ENCODE results near the gene RUSC2. TPM values are rescaled to one million over a fixed set of nuclear protein-coding genes. Genes with fewer than 3 reads are reported as not detected.

RUSC2 gene
- total and polyA plus RNA-seq, 2 of the 13 experiments (the other 11 are each of a cell fraction or from before 2014, with no cell fraction given) = 2.8 to 3.3 TPM

- peak; percentile 16; the same call in 1 of the 2 replicates for TF ChIP-seq ZNF317 (CRISPR knock-in tag; IDR thresholded peaks at IDR 0.05)
- 0 out of 2 replicates have a peak, but pooled peaks have one; percentile 39 for TF ChIP-seq ZNF468 (CRISPR knock-in tag; IDR thresholded peaks at IDR 0.05)
- no peak for TF ChIP-seq ZNF256 (CRISPR knock-in tag; conservative IDR thresholded peaks at IDR 0.05)
- no peak for TF ChIP-seq SRSF4 (IDR thresholded peaks at IDR 0.05; ENCODE audit: low read depth, low read length, poor library complexity, severe bottlenecking)
- no peak for TF ChIP-seq EHMT2 (IDR thresholded peaks at IDR 0.05; ENCODE audit: borderline replicate concordance, low read depth, low read length)
- TF ChIP-seq ZNF781 (CRISPR knock-in tag; IDR thresholded peaks at IDR 0.05; ENCODE audit: borderline replicate concordance, not compliant biosample characterization) = peak; percentile 3
- TF ChIP-seq SIN3A (IDR thresholded peaks at IDR 0.05; ENCODE audit: borderline replicate concordance, low read depth, low read length) = 0 out of 2 replicates have a peak, but pooled peaks have one; percentile 3
- peak; percentile 8; the same call in 1 of the 2 replicates for TF ChIP-seq ZNF121 (CRISPR knock-in tag; IDR thresholded peaks at IDR 0.05)
- TF ChIP-seq HMG20A (CRISPR knock-in tag; IDR thresholded peaks at IDR 0.05; ENCODE audit: borderline replicate concordance) = no peak
- TF ChIP-seq IRF9 (CRISPR knock-in tag; IDR thresholded peaks at IDR 0.05; ENCODE audit: borderline replicate concordance) = 0 out of 2 replicates have a peak, but pooled peaks have one; percentile 81
- no peak for TF ChIP-seq MEF2D (CRISPR knock-in tag; IDR thresholded peaks at IDR 0.05)
- TF ChIP-seq NFE2 (CRISPR knock-in tag; IDR thresholded peaks at IDR 0.05) = no peak
- TF ChIP-seq MYPOP (CRISPR knock-in tag; IDR thresholded peaks at IDR 0.05) = peak; percentile 58
- TF ChIP-seq NFATC3 (CRISPR knock-in tag; IDR thresholded peaks at IDR 0.05) = 0 out of 2 replicates have a peak, but pooled peaks have one; percentile 57
- no peak for TF ChIP-seq HIC2 (CRISPR knock-in tag; IDR thresholded peaks at IDR 0.05; ENCODE audit: low read depth)
- TF ChIP-seq ZHX1 (CRISPR knock-in tag; IDR thresholded peaks at IDR 0.05; ENCODE audit: low read depth) = 0 out of 2 replicates have a peak, but pooled peaks have one; percentile 19
- TF ChIP-seq HNRNPK (IDR thresholded peaks at IDR 0.05; ENCODE audit: low read depth, low read length, poor library complexity, severe bottlenecking) = peak; percentile 43
- TF ChIP-seq SNAPC2 (CRISPR knock-in tag; IDR thresholded peaks at IDR 0.05) = 0 out of 2 replicates have a peak, but pooled peaks have one; percentile 81
- TF ChIP-seq ZNF253 (CRISPR knock-in tag; IDR thresholded peaks at IDR 0.05; ENCODE audit: borderline replicate concordance) = peak; percentile 94; the same call in 1 of the 2 replicates
- TF ChIP-seq GTF3A (CRISPR knock-in tag; conservative IDR thresholded peaks at IDR 0.05) = peak; percentile 89; the same call in 1 of the 2 replicates
- TF ChIP-seq ZNF3 (CRISPR knock-in tag; IDR thresholded peaks at IDR 0.05) = no peak
- TF ChIP-seq MAX (IDR thresholded peaks at IDR 0.05) = peak; percentile 48; the same call in 1 of the 2 replicates
Measured at GRCh38 chr9:35489313-35490154, at the start of gene RUSC2 (continued).
